Thyroid gland (tissue), 4 donors: ENCODE results near the gene FOXJ2.

Source experiments
- CTCF ChIP-seq, 6 experiments: fragments of 200-600 bp in 3 of 6; fragments of 450-650 bp in 3 of 6; sonication (generic) in 3 of 6; IDR thresholded peaks; one replicate each; pipeline ENCODE4 v1.5.1; 2016 to 2019; ENCODE audit warnings: antibody characterized with exemption in 6 of 6, mild to moderate bottlenecking in 2 of 6, inconsistent platforms in 1 of 6, moderate library complexity in 1 of 6
- POLR2A ChIP-seq, 2 donors: fragments of 450-650 bp; IDR thresholded peaks; one replicate each; pipeline ENCODE4 v1.6.1; 2017; ENCODE audit warnings: antibody characterized with exemption in 2 of 2, mild to moderate bottlenecking in 2 of 2, moderate library complexity in 1 of 2

- TF ChIP-seq CTCF (IDR thresholded peaks at IDR 0.05) = no peak
- no peak for TF ChIP-seq POLR2A (IDR thresholded peaks at IDR 0.05)
These were observed 60.8 kb downstream of the FOXJ2 start for GRCh38 chr12:8093291-8093690.
